Activated CD8-positive, alpha-beta T cell treated with anti-CD3 and anti-CD28 coated beads for 36 hours (primary cell): Measurements from ENCODE around the gene MKNK2. TPM values are rescaled to one million over a fixed set of nuclear protein-coding genes. Genes with fewer than 3 reads are reported as not detected.

ENCODE experiments used
- ATAC-seq: fragments of 200-7000 bp; cut with Tn5 transposase; one replicate; pipeline ENCODE4 v1.10.0; 2021; ENCODE audit warnings: mild to moderate bottlenecking, moderate library complexity
- CTCF ChIA-PET: fragments of 350-600 bp; sonication (Branson Sonifier 250); formaldehyde crosslinking; loops from one replicate; lab custom pipeline; 2021; ENCODE audit warnings: antibody characterized with exemption; lab: Charles Lee
- POLR2A ChIA-PET: fragments of 350-600 bp; sonication (Branson Sonifier 250); formaldehyde crosslinking; loops from one replicate; lab custom pipeline; 2021; ENCODE audit warnings: antibody characterized with exemption; lab: Charles Lee
- DNase-seq: peaks from one replicate; pipeline ENCODE4 v3.0.0-alpha.2; 2020
- H3K27ac Mint-ChIP-seq: one replicate; pipeline ENCODE4 v1.8.0; 2021; ENCODE audit warnings: mild to moderate bottlenecking, mixed read lengths
- H3K27me3 Mint-ChIP-seq: one replicate; pipeline ENCODE4 v1.8.0; 2021; ENCODE audit warnings: mixed read lengths
- H3K36me3 Mint-ChIP-seq: one replicate; pipeline ENCODE4 v1.8.0; 2021; ENCODE audit warnings: low read depth, mixed read lengths
- H3K4me1 Mint-ChIP-seq: one replicate; pipeline ENCODE4 v1.8.0; 2021; ENCODE audit warnings: low read depth, mixed read lengths
- H3K4me3 Mint-ChIP-seq: one replicate; pipeline ENCODE4 v1.8.0; 2021; ENCODE audit warnings: mild to moderate bottlenecking, moderate library complexity, mixed read lengths
- H3K9me3 Mint-ChIP-seq: one replicate; pipeline ENCODE4 v1.8.0; 2021; ENCODE audit warnings: mixed read lengths
- CTCF ChIP-seq: fragments of 200-600 bp; IDR thresholded peaks from one replicate; pipeline ENCODE4 v1.8.0; 2022; ENCODE audit warnings: antibody characterized with exemption, mild to moderate bottlenecking
- intact Hi-C: fragments of 100-400 bp; cut with micrococcal nuclease; formaldehyde crosslinking; loops from one replicate; pipeline ENCODE4 v1.10.0; 2022
- total RNA-seq, 2 experiments: library from RNA; stranded (reverse); gene quantifications; one replicate each; pipeline ENCODE4 v1.2.3, GENCODE V29; 2021

MKNK2 gene
- total RNA-seq, 2 experiments from 2014 or later: 323 to 327 TPM

GRCh38 chr19:2015608-2015950, 35.5 kb downstream of the MKNK2 start, which contains the start of gene BTBD2:
BTBD2 (minus strand) TSS chr19:2015714; CDS start chr19:2015703, 11 bp downstream.
- intact Hi-C loops: loop anchor here (5.0 kb wide), 1 partner anchor 52 kb away; no protein-coding TSS in a partner anchor
- H3K36me3 Mint-ChIP-seq: peaks cover 8% of the 10 kb centered on the region
- H3K27ac Mint-ChIP-seq: no peak within 1 kb of the TSS
- ATAC-seq: peak; percentile 34
- no peaks in the 10 kb centered on the region for H3K9me3 Mint-ChIP-seq
- peak within 1 kb of the TSS; percentile 74 for H3K4me3 Mint-ChIP-seq
- H3K27me3 Mint-ChIP-seq: no peaks in the 10 kb centered on the region
- DNase-seq: peak; percentile 55
- ChIA-PET POLR2A (no interaction called here), CTCF (no interaction called here)
- H3K4me1 Mint-ChIP-seq: peaks cover 22% of the 10 kb centered on the region
- TF ChIP-seq CTCF: no peak

DNA sequence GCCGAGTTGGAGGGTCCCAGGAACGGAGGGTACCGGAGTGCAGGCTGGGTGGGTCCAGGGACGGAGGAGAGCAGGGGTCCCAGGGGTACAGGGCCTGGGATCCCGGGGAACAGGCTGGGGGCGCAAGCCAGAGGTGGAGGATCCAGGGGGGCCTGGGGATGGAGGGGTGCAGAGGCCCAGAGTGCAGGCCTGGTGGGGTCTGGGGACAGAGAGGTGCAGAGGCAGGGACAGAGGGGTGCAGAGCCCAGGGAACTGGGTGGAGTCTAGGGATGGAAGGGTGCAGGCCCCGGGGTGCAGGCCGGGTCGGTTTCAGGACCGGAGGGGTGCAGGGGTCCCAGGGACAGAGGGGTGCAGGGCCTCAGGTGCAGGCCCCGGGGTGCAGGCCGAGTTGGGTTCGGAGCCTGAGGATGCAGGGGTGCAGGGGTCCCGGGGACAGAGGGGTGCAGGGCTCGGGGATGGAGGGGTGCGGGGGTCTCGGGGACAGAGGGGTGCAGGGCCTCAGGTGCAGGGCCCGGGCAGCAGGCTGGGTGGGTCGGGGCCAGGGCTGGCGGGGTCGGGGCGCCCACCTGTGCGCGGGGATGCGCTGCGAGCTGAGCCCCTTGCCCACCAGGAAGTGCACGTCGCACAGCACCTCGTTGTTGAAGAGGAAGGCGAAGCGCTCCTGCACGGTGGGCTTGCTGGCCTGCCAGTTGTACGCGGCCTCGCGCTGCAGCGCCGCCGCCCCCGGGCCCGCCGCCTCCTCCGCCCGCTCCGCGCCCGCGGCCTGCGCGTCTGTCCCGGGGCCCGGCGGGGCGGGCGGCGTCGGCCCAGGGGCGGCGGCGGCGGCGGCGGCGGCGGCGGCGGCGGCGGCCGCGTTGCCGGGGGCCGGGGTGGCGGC, 36.1 kb downstream of the MKNK2 start:
- TF ChIP-seq CTCF: no peak
- Mint-ChIP-seq H3K27ac (no peak overlapping the region), H3K4me3 (peak overlapping the region; percentile 74), H3K27me3 (no peaks in the 10 kb centered on the region), H3K4me1 (peaks cover 22% of the 10 kb centered on the region), H3K9me3 (no peaks in the 10 kb centered on the region), H3K36me3 (peaks cover 8% of the 10 kb centered on the region)
- intact Hi-C loops: loop anchor here (5.0 kb wide), 1 partner anchor 52 kb away; no protein-coding TSS in a partner anchor
- ATAC-seq (peak; percentile 45), DNase-seq (peak; percentile 51)
- POLR2A ChIA-PET: interaction anchor here (0.6 kb wide), 1 partner anchor 68 kb away, joined by 4 read pairs; no protein-coding TSS in a partner anchor
- CTCF ChIA-PET: no interaction called here

DNA sequence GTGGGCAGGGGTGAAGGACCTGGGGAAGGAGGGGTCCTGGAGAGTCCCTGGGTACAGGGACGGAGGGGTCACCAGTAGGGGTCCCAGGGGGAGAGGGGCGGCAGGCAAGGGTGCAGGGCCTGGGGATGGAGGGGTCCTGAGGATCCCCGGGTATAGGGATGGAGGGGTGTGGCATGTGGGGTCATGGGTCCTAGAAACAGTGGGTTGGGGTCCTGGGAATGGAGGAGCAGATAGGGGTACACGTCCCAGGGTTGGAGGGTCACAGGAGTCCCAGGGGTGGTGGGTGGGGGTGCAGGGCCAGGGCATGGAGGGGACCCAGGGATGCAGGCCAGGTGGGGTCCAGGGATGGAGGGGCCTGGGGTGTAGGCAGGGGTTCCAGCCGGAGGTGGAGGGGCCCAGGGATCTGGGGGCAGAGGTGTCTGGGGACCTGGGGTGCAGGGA, 36.9 kb downstream of the MKNK2 start:
- Mint-ChIP-seq H3K9me3 (no peaks in the 10 kb centered on the region), H3K4me3 (peak overlapping the region; percentile 74), H3K4me1 (peaks cover 17% of the 10 kb centered on the region), H3K27ac (no peak overlapping the region), H3K27me3 (no peaks in the 10 kb centered on the region), H3K36me3 (peaks cover 8% of the 10 kb centered on the region)
- POLR2A ChIA-PET: no interaction called here
- intact Hi-C loops: no loop called here
- no peak for TF ChIP-seq CTCF
- ATAC-seq: no peak
- CTCF ChIA-PET: no interaction called here
- DNase-seq: no peak

- Mint-ChIP-seq H3K27ac (no peak overlapping the region), H3K4me1 (peaks cover 17% of the 10 kb centered on the region), H3K36me3 (peaks cover 8% of the 10 kb centered on the region), H3K27me3 (no peaks in the 10 kb centered on the region), H3K9me3 (no peaks in the 10 kb centered on the region), H3K4me3 (no peak overlapping the region)
- DNase-seq: no peak
- ATAC-seq: no peak
- no peak for TF ChIP-seq CTCF
- ChIA-PET CTCF (no interaction called here), POLR2A (no interaction called here)
- intact Hi-C loops: no loop called here
Measured at GRCh38 chr19:2013683-2013961, 37.4 kb downstream of the MKNK2 start.

DNA sequence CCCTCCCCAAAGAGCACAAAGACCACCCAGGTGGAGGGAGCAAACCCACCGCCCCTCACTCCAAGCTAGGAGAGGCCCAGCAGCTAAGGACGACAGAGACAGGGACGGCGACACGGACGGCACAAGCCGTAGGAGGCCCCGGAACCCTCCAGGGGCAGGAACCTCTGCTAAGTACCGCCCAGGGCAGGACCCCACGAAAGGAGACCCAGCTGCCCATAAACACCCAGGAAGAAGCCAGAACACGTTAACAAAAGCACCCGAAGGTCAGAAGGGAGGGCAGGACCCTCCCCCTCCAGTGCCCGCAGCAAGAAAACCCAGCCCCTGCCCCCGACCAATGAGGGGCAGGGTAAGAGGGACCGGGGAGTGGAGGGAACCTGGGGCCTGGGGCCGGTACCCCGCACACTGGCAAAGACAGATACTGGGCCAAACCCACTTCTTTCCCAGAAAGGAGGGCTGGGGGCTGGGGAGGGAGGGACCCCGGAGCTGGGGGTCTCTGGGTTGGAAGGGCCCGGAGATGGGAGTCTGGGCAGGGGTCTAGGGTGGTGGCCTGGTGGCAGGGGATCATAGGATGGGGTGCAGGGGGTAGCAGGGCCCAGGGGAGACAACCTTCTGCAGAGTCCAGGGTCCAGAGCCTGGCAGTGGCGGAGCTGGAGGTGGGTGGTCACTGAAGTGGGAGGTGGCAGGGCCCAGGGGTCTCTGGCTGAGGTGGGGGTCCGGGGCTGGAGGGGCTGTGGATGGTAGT, 37.9 kb downstream of the MKNK2 start:
- Mint-ChIP-seq H3K36me3 (peaks cover 8% of the 10 kb centered on the region), H3K4me3 (no peak overlapping the region), H3K9me3 (no peaks in the 10 kb centered on the region), H3K4me1 (peaks cover 17% of the 10 kb centered on the region), H3K27me3 (no peaks in the 10 kb centered on the region), H3K27ac (no peak overlapping the region)
- intact Hi-C loops: no loop called here
- no peak for ATAC-seq
- no peak for TF ChIP-seq CTCF
- no peak for DNase-seq
- ChIA-PET POLR2A (no interaction called here), CTCF (no interaction called here)
